Thyroid gland (tissue), 4 donors: ENCODE data around the gene C19orf47. TPM values are rescaled to one million over a fixed set of nuclear protein-coding genes. Genes with fewer than 3 reads are reported as not detected.
"Not testable (repeated sequence)": the region's sequence is repeated elsewhere in the genome, so short reads cannot be mapped to it uniquely, and the experiment has no call there.

Experiments
- DNase-seq, 2 donors: peaks; one replicate each; pipeline ENCODE4 v3.0.0-alpha.2; 2019
- H3K27ac ChIP-seq, 3 donors: fragments of 200-600 bp; sonication (generic); 1 replicate in 2 of 3; 2 replicates in 1 of 3; pipeline ENCODE4 v1.5.1; 2016 to 2019; ENCODE audit warnings: mild to moderate bottlenecking in 1 of 3, moderate library complexity in 1 of 3
- H3K27me3 ChIP-seq: fragments of 200-600 bp; sonication (generic); one replicate; pipeline ENCODE4 v1.5.1; 2019
- H3K36me3 ChIP-seq, 2 donors: fragments of 200-600 bp; sonication (generic); one replicate each; pipeline ENCODE4 v1.5.1; 2016 to 2019
- H3K4me1 ChIP-seq, 2 donors: fragments of 200-600 bp; sonication (generic); one replicate each; pipeline ENCODE4 v1.5.1; 2017 to 2019
- H3K4me3 ChIP-seq, 3 donors: fragments of 200-600 bp; sonication (generic); replicated peaks in 1 of 3; 1 replicate in 2 of 3; 2 replicates in 1 of 3; pipeline ENCODE4 v1.5.1; 2016; ENCODE audit warnings: mild to moderate bottlenecking in 1 of 3
- H3K9me3 ChIP-seq: fragments of 200-600 bp; sonication (generic); one replicate; pipeline ENCODE4 v1.5.1; 2017
- POLR2A ChIP-seq, 2 donors: fragments of 450-650 bp; IDR thresholded peaks; one replicate each; pipeline ENCODE4 v1.6.1; 2017; ENCODE audit warnings: antibody characterized with exemption in 2 of 2, mild to moderate bottlenecking in 2 of 2, moderate library complexity in 1 of 2
- WGBS, 2 donors: methylation state at CpG; one replicate each; pipeline ENCODE4 v1.1.5; 2017; 5-methylcytosine and 5-hydroxymethylcytosine counted together
- intact Hi-C: fragments of 100-400 bp; cut with DNase I; formaldehyde crosslinking; loops from one replicate; pipeline ENCODE4 v1.15.1; 2023
- total RNA-seq, 4 donors: library from RNA; depleted of rRNA; stranded (reverse); fragments of >200 nt; gene quantifications; one replicate each; pipeline ENCODE4 v1.2.3, GENCODE V29; 2016
- TF ChIP-seq, protein P1 (sequence below), 6 experiments: fragments of 200-600 bp in 3 of 6; fragments of 450-650 bp in 3 of 6; sonication (generic) in 3 of 6; IDR thresholded peaks; one replicate each; pipeline ENCODE4 v1.5.1; 2016 to 2019; ENCODE audit warnings: antibody characterized with exemption in 6 of 6, mild to moderate bottlenecking in 2 of 6, inconsistent platforms in 1 of 6, moderate library complexity in 1 of 6

Gene C19orf47
- total RNA-seq, 4 donors from 2014 or later = 9.4 to 17.3 (median 17.2) TPM

DNA sequence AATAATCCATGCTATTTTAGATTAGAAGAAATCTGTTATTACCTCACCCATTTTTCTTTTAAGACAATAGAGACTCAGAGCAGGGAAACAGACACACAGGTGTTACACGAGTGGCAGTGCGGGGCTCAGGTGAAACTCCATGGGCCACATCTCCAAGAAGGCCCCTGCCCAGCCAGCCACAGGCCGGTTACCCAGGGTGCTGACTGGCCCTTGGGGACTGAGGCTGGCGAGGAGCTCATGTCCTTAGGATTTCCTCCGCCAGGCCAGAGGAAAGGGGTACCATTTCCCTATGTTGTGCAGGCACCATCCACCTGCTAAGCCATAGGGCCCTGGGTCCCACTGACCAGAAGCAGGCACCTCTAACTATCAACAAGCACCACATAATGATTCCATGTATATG is 10.6 kb downstream of the C19orf47 start:
- no peaks in the 10 kb centered on the region for H3K4me1 ChIP-seq
- no peak overlapping the region for H3K27ac ChIP-seq
- no peak for DNase-seq
- intact Hi-C loops = no loop called here
- H3K4me3 ChIP-seq = no peak overlapping the region
- TF ChIP-seq POLR2A (IDR thresholded peaks at IDR 0.05) = no peak
- TF ChIP-seq, protein P1, sequence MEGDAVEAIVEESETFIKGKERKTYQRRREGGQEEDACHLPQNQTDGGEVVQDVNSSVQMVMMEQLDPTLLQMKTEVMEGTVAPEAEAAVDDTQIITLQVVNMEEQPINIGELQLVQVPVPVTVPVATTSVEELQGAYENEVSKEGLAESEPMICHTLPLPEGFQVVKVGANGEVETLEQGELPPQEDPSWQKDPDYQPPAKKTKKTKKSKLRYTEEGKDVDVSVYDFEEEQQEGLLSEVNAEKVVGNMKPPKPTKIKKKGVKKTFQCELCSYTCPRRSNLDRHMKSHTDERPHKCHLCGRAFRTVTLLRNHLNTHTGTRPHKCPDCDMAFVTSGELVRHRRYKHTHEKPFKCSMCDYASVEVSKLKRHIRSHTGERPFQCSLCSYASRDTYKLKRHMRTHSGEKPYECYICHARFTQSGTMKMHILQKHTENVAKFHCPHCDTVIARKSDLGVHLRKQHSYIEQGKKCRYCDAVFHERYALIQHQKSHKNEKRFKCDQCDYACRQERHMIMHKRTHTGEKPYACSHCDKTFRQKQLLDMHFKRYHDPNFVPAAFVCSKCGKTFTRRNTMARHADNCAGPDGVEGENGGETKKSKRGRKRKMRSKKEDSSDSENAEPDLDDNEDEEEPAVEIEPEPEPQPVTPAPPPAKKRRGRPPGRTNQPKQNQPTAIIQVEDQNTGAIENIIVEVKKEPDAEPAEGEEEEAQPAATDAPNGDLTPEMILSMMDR (IDR thresholded peaks at IDR 0.05) = no peak
- no peaks in the 10 kb centered on the region for H3K27me3 ChIP-seq
- H3K36me3 ChIP-seq = peaks cover 17 to 26% of the 10 kb centered on the region in 2 donors
- 90 to 100% methylated on average over 3 to 5 of the region's 5 CpGs for WGBS, 2 donors
- no peaks in the 10 kb centered on the region for H3K9me3 ChIP-seq

- 84 to 90% methylated on average over 2 of the region's 2 CpGs for WGBS, 2 donors
- no peaks in the 10 kb centered on the region for H3K9me3 ChIP-seq
- no peak for TF ChIP-seq POLR2A (IDR thresholded peaks at IDR 0.05)
- TF ChIP-seq, protein P1 (IDR thresholded peaks at IDR 0.05) = no peak
- H3K4me3 ChIP-seq = no peak overlapping the region
- H3K4me1 ChIP-seq = no peaks in the 10 kb centered on the region
- H3K27ac ChIP-seq = no peak overlapping the region
- DNase-seq = no peak
- peaks cover 22 to 29% of the 10 kb centered on the region in 2 donors for H3K36me3 ChIP-seq
- H3K27me3 ChIP-seq = no peaks in the 10 kb centered on the region
- intact Hi-C loops = no loop called here
Measured at GRCh38 chr19:40337107-40337506, 11.1 kb downstream of the C19orf47 start.

DNA sequence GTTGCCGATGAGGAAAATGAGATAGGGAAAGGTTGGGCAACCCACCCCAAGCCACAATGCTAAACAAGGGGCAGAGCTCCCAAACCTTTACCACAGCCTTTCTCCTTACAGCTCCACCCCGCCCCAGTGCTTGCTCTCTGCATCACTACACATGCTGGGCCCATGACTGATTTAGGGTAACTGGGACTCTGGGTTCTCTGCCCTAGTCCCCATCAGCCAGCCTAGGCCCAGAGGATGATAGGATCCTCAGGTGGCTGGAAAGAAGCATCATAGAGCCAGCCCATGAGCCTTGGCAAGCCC is 11.6 kb downstream of the C19orf47 start:
- intact Hi-C loops = no loop called here
- Histone ChIP-seq H3K27ac (no peak overlapping the region), H3K27me3 (no peaks in the 10 kb centered on the region), H3K36me3 (peaks cover 24 to 34% of the 10 kb centered on the region in 2 donors), H3K9me3 (no peaks in the 10 kb centered on the region), H3K4me3 (no peak overlapping the region), H3K4me1 (no peaks in the 10 kb centered on the region)
- DNase-seq = no peak
- no peak for TF ChIP-seq POLR2A (IDR thresholded peaks at IDR 0.05)
- TF ChIP-seq, protein P1 (IDR thresholded peaks at IDR 0.05) = no peak
- WGBS, 2 donors = 94 to 100% methylated on average over 2 of the region's 2 CpGs

GRCh38 chr19:40335855-40336600 is 12.2 kb downstream of the C19orf47 start:
- TF ChIP-seq POLR2A (IDR thresholded peaks at IDR 0.05) = no peak
- TF ChIP-seq, protein P1 (IDR thresholded peaks at IDR 0.05) = no peak
- Histone ChIP-seq H3K4me3 (no peak overlapping the region), H3K4me1 (no peaks in the 10 kb centered on the region), H3K27me3 (no peaks in the 10 kb centered on the region), H3K27ac (no peak overlapping the region), H3K9me3 (no peaks in the 10 kb centered on the region), H3K36me3 (peaks cover 24 to 39% of the 10 kb centered on the region in 2 donors)
- 97% methylated on average over 15 of the region's 15 CpGs for whole genome bisulfite sequencing, 2 donors
- no peak for DNase-seq
- intact Hi-C loops = no loop called here

GRCh38 chr19:40335101-40335500 is 13.1 kb downstream of the C19orf47 start:
- peaks cover 24 to 43% of the 10 kb centered on the region in 2 donors for H3K36me3 ChIP-seq
- H3K4me1 ChIP-seq = no peaks in the 10 kb centered on the region
- H3K9me3 ChIP-seq = no peaks in the 10 kb centered on the region
- no peak for TF ChIP-seq POLR2A (IDR thresholded peaks at IDR 0.05)
- TF ChIP-seq, protein P1 (IDR thresholded peaks at IDR 0.05) = no peak
- H3K4me3 ChIP-seq = no peak overlapping the region
- no peak overlapping the region for H3K27ac ChIP-seq
- intact Hi-C loops = no loop called here
- DNase-seq = no peak
- H3K27me3 ChIP-seq = no peaks in the 10 kb centered on the region

DNA sequence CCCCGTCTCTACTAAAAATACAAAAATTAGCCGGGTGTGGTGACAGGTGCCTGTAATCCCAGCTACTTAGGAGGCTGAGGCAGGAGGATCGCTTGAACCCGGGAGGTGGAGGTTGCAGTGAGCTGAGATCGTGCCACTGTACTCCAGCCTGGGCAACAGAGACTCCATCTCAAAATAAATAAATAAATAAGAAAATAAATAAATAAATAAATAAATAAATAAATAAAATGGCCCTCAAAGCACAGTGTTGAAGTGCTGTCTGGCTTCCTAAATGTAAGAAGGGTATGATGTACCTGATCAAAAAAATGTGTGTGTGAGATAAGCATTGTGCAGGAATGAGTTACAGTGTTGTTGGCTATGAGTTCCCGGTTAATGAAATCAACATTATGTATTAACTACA is 15.1 kb downstream of the C19orf47 start:
- H3K9me3 ChIP-seq, H3K27me3 ChIP-seq, H3K4me3 ChIP-seq, intact Hi-C loops, DNase-seq, H3K27ac ChIP-seq, H3K4me1 ChIP-seq: not testable (repeated sequence)
- H3K36me3 ChIP-seq = peaks cover 27 to 51% of the 10 kb centered on the region in 2 donors
- WGBS, 2 donors = 97 to 99% methylated on average over 6 of the region's 6 CpGs
